CD4-positive, alpha-beta T cell (primary cell): ENCODE measurements around the gene AGTPBP1. TPM values are rescaled to one million over a fixed set of nuclear protein-coding genes. Genes with fewer than 3 reads are reported as not detected.

ENCODE experiments used
- ATAC-seq: fragments of 200-7000 bp; cut with Tn5 transposase; one replicate; pipeline ENCODE4 v1.10.0; 2022; ENCODE audit warnings: mild to moderate bottlenecking; ENCODE audit not compliant: poor library complexity
- CTCF ChIA-PET: fragments of 350-600 bp; sonication (Branson Sonifier 250); formaldehyde crosslinking; loops from one replicate; lab custom pipeline; 2021; ENCODE audit warnings: antibody characterized with exemption, inconsistent platforms; lab: Charles Lee
- POLR2A ChIA-PET: fragments of 350-600 bp; sonication (Branson Sonifier 250); formaldehyde crosslinking; loops from one replicate; lab custom pipeline; 2021; ENCODE audit warnings: antibody characterized with exemption, inconsistent platforms; lab: Charles Lee
- DNase-seq, 14 experiments: peaks; one replicate each; pipeline ENCODE4 v3.0.0-alpha.2; 2013 to 2020; ENCODE audit warnings: mixed read lengths in 2 of 14
- H3K27ac ChIP-seq, 2 donors: one replicate each; pipeline versions ENCODE4 v1.5.1 to v1.7.0; 2013; ENCODE audit warnings: low read length in 2 of 2, low read depth in 1 of 2, mild to moderate bottlenecking in 1 of 2
- H3K27me3 ChIP-seq, 2 experiments: 1 replicate in 1 of 2; 2 replicates in 1 of 2; pipeline versions ENCODE4 v1.6.1 to v1.7.0; 2013; ENCODE audit warnings: low read length in 2 of 2, control low read depth in 1 of 2, mild to moderate bottlenecking in 1 of 2, moderate library complexity in 1 of 2; ENCODE audit not compliant: insufficient read depth in 2 of 2, control insufficient read depth in 1 of 2
- H3K36me3 ChIP-seq: one replicate; pipeline ENCODE4 v1.6.1; 2013; ENCODE audit warnings: low read length, control low read depth; ENCODE audit not compliant: insufficient read depth
- H3K4me1 ChIP-seq: one replicate; pipeline ENCODE4 v1.6.1; 2013; ENCODE audit warnings: low read length, control low read depth; ENCODE audit not compliant: insufficient read depth
- H3K4me3 ChIP-seq: one replicate; pipeline ENCODE4 v1.5.1; 2013; ENCODE audit warnings: mild to moderate bottlenecking, low read length, moderate library complexity
- H3K9me3 ChIP-seq, 2 experiments: 1 replicate in 1 of 2; 2 replicates in 1 of 2; pipeline versions ENCODE4 v1.6.1 to v1.7.0; 2013; ENCODE audit warnings: low read length in 2 of 2, mild to moderate bottlenecking in 2 of 2, control low read depth in 1 of 2, moderate library complexity in 1 of 2; ENCODE audit not compliant: control insufficient read depth in 1 of 2, insufficient read depth in 1 of 2
- H3K27ac Mint-ChIP-seq: one replicate; pipeline ENCODE4 v1.8.0; 2020; ENCODE audit warnings: mixed read lengths
- H3K27me3 Mint-ChIP-seq: one replicate; pipeline ENCODE4 v1.8.0; 2021; ENCODE audit warnings: mixed read lengths
- H3K36me3 Mint-ChIP-seq: one replicate; pipeline ENCODE4 v1.8.0; 2021; ENCODE audit warnings: low read depth, mixed read lengths
- H3K4me1 Mint-ChIP-seq: one replicate; pipeline ENCODE4 v1.8.0; 2021; ENCODE audit warnings: low read depth, mixed read lengths
- H3K4me3 Mint-ChIP-seq: one replicate; pipeline ENCODE4 v1.8.0; 2020; ENCODE audit warnings: mild to moderate bottlenecking, mixed read lengths
- H3K9me3 Mint-ChIP-seq: one replicate; pipeline ENCODE4 v1.8.0; 2020; ENCODE audit warnings: mixed read lengths
- CTCF ChIP-seq: fragments of 200-600 bp; IDR thresholded peaks from one replicate; pipeline ENCODE4 v1.8.0; 2022; ENCODE audit warnings: antibody characterized with exemption, mild to moderate bottlenecking
- intact Hi-C, 2 experiments: fragments of 100-400 bp; cut with DNase I in 1 of 2; cut with micrococcal nuclease in 1 of 2; formaldehyde crosslinking; loops; one replicate each; pipeline versions ENCODE4 v1.15.1 to v1.9.0; 2023 to 2025; cut with DNase I, micrococcal nuclease
- total RNA-seq, 174 experiments: library from RNA in 2 of 174; stranded (reverse) in 2 of 174; gene quantifications; one replicate each; pipeline ENCODE4 v1.2.3 and lab custom pipeline; 2021 to 2026

Gene AGTPBP1
- total RNA-seq, 2 experiments from 2014 or later: 52.0 to 55.2 TPM

- no peaks in the 10 kb centered on the region for H3K9me3 Mint-ChIP-seq
- H3K27me3 Mint-ChIP-seq: no peaks in the 10 kb centered on the region
- H3K4me1 Mint-ChIP-seq: no peaks in the 10 kb centered on the region
- no peaks in the 10 kb centered on the region for H3K36me3 ChIP-seq
- no peak for TF ChIP-seq CTCF
- H3K4me1 ChIP-seq: no peaks in the 10 kb centered on the region
- no peak overlapping the region for H3K4me3 ChIP-seq
- intact Hi-C loops: no loop called here
- H3K27me3 ChIP-seq: no peaks in the 10 kb centered on the region
- DNase-seq (no peak), ATAC-seq (no peak)
- H3K27ac Mint-ChIP-seq: no peak overlapping the region
- POLR2A ChIA-PET: no interaction called here
- CTCF ChIA-PET: no interaction called here
- peaks cover 23% of the 10 kb centered on the region for H3K36me3 Mint-ChIP-seq
- H3K4me3 Mint-ChIP-seq: no peak overlapping the region
- H3K27ac ChIP-seq: no peak overlapping the region
- no peaks in the 10 kb centered on the region for H3K9me3 ChIP-seq
These were observed 188.3 kb downstream of the AGTPBP1 start for GRCh38 chr9:85553475-85553874.

- CTCF ChIA-PET: no interaction called here
- H3K4me3 Mint-ChIP-seq: no peak overlapping the region
- no peak for TF ChIP-seq CTCF
- Histone ChIP-seq H3K27ac (no peak overlapping the region), H3K27me3 (no peaks in the 10 kb centered on the region), H3K4me1 (no peaks in the 10 kb centered on the region), H3K4me3 (no peak overlapping the region), H3K9me3 (no peaks in the 10 kb centered on the region), H3K36me3 (no peaks in the 10 kb centered on the region)
- no peaks in the 10 kb centered on the region for H3K27me3 Mint-ChIP-seq
- no peaks in the 10 kb centered on the region for H3K9me3 Mint-ChIP-seq
- H3K36me3 Mint-ChIP-seq: peaks cover 18% of the 10 kb centered on the region
- intact Hi-C loops: no loop called here
- H3K4me1 Mint-ChIP-seq: no peaks in the 10 kb centered on the region
- POLR2A ChIA-PET: no interaction called here
- H3K27ac Mint-ChIP-seq: no peak overlapping the region
- ATAC-seq: no peak
- no peak for DNase-seq
These were observed 194.2 kb downstream of the AGTPBP1 start for GRCh38 chr9:85547599-85547998.

- H3K4me3 Mint-ChIP-seq: no peak overlapping the region
- no peaks in the 10 kb centered on the region for H3K27me3 Mint-ChIP-seq
- intact Hi-C loops: no loop called here
- H3K9me3 Mint-ChIP-seq: no peaks in the 10 kb centered on the region
- POLR2A ChIA-PET: no interaction called here
- no peaks in the 10 kb centered on the region for H3K9me3 ChIP-seq
- no peak for ATAC-seq
- TF ChIP-seq CTCF: no peak
- H3K27ac ChIP-seq: no peak overlapping the region
- H3K36me3 ChIP-seq: no peaks in the 10 kb centered on the region
- CTCF ChIA-PET: no interaction called here
- H3K27me3 ChIP-seq: no peaks in the 10 kb centered on the region
- H3K4me3 ChIP-seq: no peak overlapping the region
- H3K4me1 Mint-ChIP-seq: no peaks in the 10 kb centered on the region
- no peak overlapping the region for H3K27ac Mint-ChIP-seq
- peaks cover 18% of the 10 kb centered on the region for H3K36me3 Mint-ChIP-seq
- DNase-seq: no peak
- H3K4me1 ChIP-seq: no peaks in the 10 kb centered on the region
These were observed 198.6 kb downstream of the AGTPBP1 start for GRCh38 chr9:85543196-85543595.
